ENCODE results near the gene UNC5A.

Gene UNC5A

DNA sequence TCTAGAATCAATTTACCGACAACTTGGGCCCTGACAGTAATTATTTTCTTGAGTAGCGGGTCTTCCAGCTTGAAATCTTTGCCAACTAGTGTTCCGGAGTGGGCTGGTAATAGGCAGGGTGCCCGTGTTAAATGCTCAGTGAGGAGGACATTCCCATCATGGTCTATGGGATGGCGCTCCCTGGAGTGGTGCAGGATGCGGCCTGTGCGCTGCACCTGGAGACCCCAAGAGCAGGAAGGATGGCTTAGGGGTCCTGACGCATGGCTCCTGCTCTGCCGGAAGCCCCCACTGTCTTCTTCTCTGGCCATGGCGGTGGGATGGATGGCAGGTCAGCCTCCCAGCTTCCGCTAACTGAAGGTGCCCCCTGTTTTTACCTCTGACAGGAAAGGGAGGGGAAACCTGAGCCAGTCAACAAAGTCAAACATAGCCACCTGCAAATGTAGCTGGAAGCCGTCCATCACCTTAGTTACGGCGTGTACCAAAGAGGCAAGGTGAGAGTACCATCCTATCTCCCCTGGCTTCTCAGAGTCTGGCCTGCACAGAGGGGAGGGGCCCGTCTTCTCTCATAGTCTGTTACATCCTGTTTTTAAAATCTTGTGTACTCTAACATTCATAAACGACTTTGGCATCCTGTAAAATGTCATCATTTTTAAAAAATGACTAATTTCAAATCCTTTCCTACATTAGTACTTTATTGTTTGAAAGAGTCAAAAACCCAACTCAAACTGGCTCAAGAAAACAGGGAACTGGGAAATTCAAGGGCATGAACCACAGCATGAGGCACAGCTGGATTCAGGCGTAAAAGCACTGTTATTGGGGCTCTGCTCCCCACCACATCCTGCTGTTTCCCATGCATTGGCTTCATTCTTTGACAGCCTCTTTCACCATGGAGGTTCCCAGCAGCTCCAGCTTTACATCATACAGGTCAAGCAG lies 28.5 kb upstream of the UNC5A start:
- no peak for DNase-seq

DNA sequence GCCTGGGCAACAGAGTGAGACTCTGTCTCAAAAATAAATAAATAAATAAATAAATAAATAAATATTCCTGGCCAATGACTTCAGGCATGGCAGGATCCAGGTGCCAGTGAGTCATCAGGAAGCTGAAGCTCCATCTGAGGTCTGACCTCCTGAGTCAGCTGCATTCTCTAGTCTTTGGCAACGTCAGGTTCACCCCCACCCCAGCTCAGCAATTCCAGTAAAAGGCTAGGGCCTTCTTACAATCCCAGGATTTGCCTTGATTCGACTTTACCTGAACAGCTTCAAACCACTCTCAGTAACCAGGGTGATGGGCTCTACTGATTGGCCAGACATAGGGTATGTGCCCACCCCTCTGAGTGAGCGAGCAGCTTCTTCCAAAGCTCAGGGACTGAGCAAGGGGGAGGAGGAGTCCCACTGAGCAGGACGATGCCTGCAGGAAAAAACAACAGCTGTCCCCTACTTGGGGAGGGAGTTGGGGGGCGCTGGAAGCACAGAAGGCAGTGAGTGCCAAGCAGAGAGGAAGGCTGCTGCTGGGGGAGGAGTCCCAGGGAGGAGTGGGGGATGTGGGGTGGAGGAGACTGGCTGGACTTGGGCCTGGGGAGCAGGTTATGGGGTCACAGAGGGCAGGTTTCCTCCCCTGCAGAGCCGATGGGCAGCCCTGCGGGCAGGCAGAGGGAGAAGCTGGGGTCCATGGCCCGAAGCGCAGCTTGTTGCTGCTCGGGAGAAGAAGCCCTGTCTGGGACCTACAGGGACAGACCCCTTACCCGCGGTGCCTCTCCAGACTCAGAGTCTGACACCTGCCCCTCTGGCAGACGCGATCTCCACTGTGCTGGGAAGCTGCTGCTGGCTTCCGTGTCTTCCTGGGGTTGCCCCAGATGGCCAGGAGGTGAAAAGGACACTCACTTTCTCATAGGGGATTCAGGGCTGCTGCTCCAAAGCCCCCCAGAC lies 25.9 kb upstream of the UNC5A start:
- DNase-seq: peak; percentile 40

DNA sequence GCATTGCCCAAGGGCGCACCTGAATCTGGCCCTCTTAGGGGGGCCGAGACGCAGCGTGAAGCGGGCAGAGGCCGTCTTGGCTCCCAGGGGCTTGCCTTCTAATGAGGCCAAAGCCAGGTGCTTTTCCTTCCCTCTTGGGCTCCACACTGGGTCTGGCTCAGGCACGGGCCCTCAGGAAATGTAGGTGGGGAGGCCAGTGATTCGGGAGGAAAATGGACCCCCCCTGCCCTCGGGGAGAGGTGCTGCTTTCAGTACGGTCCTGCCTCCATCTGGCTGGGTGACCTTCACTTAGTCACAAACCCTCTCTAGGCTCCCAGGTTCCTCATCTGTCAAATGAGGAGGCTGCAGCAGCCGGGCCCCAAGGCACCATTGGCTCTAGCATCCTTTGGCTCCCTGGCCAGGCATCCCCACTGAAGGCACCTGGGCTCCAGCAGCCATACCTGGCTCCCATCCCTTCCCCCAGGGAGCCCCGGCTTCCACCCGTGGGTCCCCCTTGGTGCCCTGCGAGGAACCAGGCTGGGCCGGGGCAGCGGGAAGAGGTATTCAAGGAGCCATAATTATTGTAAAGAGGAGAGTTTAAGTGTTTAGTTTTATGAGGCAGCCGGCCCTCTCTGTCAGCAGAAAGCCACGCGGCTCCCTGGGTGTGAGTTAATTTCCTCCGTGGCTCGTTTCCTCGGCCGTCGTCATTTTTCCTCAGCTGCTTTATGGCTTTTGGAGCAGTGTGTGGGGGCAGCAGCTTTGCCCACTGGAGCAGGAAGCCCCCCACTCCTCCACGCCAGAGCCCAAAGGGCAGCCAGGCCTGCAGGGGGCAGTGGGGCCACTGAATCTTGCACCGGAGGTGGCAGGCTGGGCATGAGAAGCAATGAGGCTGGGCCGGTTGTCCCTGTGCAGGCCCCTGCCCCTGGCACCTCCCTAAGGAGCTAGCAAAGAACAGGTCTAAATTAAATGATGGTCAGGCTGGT lies 24.9 kb upstream of the UNC5A start:
- DNase-seq: no peak

DNA sequence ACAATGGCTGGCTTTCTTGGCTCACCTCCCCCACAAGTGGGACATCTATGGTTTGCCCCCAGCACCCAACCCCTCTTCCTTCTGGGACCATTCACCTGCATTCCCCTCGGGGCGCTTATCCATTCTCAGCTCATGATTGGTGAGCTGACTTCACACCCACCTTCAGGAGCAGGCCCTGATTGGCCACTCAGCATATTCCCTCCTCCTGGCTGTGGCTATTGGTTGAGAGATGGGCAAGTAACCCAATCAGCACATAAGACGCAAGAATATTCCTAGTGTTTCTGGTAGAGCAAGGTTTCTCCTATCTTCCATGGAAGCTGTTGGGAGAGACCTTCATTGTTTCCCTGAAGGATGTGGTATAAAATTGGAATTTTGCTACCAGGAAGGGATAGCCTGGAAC lies 22.7 kb upstream of the UNC5A start:
- no peak for DNase-seq

DNA sequence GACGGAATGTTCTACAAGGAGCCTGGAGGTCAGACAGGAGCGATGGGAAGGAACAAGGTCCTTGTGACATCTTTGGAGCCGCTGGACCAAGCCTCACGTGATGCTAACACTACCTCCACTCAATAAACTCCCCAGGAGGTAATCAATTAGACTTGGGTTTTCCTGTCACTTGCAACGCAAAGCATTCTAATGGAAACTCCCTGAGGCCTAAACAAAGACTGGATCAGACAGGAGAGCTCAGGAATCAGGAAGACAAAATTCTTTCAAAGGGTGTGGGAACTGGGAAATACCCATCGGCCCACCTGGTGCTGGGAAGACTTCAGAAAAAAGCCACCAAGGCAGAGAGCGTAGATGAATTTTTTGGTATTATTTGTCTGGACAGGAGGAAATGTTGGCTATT lies 22.3 kb upstream of the UNC5A start:
- no peak for DNase-seq

DNA sequence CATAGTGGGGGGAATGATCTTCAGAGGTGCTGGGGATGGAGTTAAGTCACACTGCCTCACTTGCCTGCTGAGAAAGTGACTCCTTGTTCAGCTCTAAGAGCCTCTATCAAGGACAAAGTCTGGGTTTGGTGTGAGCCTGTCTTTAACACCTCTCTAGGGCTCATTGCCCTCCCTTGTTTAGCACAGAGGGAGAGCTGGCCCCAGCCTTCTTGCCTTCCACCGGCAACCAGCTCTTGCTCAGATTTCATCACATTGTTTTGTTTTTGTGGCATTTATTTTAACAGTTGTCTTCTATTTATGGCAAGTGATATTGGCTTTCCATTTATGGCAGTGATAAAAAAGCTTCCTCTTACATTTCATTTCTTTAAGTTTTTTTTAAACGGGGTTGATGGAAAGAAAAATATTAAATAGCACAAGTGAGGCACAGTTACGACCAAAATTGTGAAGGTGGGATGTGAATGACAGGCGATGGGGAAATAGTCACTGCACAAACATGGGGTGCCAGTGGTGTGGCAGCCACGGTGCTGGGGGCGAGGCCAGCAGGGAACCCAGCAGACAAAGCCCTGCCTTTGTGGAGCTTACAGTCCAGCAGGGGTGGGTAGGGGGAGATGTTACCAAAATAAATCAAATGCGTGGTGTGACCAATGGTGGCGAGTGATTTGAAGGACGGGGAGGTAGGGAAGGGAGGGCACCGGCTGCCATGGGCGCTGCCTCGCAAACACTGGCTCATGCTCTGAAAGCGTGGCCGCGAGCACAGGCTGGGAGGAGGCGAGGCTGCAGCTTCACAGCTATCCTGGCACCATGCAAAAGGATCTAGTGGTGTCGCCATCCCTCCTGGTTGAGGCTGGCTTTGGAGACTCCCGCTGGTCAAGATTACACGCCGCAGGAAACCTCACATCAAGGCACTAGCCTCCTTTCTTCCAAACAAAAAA lies 21.2 kb upstream of the UNC5A start:
- DNase-seq: no peak

DNA sequence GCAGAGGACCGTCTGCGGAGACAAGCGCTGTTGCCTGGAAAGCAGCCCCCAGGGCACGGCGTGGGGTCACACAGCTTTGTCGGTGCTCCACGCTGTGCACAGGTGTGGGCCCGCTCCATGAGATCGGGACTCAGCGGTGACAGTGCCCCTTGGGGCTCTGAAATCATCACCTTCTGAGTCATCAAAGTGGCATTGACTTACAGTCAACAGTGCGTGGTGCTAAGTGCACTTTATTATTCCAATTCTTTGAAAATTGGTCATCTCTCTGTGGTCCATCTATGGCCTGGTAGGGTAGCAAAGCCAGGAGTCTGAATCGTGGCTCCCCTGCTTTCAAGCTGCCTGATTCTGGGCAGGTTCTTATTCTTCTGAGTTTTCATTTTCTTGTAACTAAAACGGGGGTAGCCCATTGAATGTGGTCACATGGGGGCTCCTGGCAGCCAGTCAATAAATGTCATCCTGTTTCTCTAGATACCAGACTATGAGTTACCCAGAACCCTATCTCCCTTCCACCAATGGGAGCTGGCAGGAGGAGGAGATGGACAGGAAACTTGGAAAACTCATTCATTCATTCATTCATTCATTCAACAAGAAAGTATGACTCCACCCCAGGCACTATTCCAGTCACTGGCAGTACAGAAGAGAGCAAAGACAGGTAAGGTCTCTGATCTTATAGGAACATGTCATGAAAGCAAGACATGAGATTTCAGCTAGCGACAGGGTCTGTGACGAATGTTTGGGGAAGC lies 20.3 kb upstream of the UNC5A start:
- no peak for DNase-seq

DNA sequence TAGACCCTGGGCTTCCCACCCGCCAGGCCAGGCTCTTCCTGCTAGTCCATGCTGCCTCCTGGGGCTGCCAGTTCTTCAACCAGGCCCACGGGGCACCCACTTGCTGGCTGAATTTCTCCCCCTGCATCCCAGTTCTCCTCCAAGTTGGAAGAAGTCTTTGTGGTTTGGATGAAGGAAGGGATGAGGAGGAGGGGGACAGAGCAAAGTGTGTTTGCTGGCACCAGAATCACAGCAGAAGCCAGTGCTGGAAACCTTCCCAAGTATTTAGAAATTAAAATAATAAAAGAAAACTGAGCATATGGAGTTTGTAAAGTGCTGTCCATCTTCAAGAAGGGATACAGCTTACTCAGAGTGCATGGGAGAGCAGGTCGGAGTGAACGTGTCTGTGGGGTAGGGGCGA lies 19.4 kb upstream of the UNC5A start:
- DNase-seq: no peak

DNA sequence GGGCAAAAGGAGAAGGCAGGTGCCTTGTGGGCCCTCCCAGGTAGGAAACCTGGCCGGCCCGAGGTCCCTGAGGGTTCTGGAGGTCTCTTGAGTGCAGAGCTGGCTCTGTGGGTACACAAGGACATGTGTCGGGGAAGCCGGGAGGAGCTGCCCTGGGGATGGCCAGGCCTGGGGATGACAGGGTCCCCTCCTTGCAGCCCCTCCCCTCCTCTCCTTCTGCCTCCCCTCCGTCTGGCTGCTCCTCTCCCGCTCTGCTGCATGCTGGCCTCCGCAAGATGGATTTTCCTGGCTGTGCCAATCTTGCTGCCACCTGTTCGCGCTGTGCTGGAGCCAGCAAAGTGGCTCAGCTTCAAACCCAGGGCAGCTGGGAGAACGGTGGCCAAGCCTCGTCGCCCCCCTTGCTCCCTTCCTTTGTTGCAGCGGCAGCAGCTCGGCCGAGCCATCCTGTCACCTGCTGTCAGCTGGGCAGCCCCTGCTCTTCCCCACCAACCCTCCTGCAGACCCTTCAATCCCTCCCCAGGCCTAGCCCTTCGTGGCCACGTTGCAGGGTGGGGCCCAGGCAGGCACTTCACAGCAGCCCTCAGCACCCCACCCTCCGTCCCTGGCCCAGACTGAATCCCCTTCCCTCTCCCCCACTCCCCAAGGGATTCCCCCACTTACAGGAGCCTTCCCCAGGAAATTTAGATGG lies 17.6 kb upstream of the UNC5A start:
- peak; percentile 63 for DNase-seq

DNA sequence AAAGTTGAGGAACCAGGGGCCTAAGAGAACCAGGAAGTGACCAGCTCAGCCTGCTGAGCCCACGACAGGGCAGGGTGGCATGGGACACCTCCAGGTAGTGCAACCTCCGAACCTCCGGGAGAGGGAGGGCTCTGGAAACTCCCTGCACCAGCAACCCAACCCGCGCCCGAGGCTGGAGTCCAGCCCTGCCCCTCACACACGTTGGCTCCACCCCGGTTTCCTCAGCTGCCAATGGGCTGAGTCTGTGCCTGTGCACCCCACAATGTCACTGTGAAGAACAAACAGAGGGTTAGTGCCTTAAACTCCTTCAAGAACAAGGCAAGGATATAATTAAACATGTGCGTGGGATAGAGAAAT lies 17.0 kb upstream of the UNC5A start:
- no peak for DNase-seq

DNA sequence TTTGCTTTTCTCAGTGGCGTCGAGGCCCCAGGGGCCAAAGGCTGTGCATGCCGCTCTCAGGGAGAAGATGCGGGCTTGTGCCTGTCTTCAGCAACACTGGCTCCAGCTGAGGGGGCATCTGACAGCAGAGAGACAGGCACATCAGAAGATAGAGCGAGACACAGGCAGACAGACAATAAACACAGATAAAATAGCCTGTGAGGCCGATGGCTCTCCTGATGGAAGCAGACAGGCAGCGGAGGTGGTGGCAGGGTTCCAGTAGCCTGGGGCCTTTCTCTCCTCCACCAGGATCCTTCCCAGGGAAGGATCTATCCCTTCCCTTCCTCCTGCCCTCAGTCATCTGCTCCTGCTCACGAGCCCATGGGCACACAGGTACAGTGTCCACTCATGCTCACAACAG lies 16.6 kb upstream of the UNC5A start:
- DNase-seq: no peak

DNA sequence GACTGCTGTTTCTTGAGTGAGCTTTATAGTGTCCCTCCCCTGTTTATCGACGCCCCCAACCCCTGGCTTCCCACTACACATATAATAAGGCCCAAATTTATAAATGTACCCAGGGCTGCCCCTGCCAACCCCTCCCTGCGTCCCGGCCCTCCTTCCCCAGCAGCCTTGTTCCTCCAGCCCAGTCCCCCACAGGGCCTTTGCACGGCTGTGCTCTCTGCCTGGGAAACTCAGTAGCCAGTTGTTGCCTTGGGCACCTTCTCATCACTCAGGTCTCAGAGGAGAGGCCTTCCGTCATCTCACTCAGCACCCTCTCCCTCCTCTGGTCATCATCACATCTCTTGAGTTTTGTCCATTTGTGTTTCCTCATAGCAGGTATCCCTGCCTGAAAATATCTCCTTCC lies 15.8 kb upstream of the UNC5A start:
- DNase-seq: no peak

DNA sequence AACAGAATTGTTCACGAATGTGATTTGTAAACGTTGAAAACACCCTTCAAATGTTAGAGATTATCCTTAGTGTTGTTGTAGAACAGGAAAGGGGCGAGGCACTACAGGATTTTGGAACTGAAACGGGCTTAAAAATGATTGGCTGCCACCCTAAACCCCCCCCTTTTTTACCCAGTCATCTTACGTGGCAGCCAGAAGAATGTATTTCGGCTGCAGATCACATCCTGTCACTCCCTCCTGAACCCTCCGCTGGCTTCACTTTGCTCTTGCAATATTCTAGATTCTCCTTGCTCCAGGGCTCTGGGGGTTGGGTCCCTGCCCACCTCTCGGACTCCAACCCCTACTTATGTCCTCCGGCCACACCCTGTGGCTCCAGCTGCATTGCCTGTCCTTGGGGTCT lies 13.9 kb upstream of the UNC5A start:
- no peak for DNase-seq

DNA sequence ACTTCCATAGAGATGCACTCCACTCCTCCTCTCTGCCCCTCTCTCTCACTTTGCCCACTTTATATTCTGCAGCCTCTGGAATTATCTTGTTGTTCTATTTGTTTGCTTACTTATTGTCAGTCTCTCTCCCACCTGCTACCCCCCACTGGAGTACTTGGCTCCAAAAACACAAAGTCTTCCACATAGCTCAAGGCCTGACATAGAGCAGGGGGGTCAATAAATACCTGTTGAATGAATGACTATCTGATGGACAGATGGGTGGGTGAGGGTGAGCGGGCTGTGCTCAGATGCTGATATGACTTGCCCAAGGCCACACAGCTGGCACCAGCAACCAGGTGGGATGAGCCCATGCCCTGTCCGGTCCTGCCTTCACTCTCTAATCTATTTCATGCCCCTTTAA lies 13.4 kb upstream of the UNC5A start:
- no peak for DNase-seq

DNA sequence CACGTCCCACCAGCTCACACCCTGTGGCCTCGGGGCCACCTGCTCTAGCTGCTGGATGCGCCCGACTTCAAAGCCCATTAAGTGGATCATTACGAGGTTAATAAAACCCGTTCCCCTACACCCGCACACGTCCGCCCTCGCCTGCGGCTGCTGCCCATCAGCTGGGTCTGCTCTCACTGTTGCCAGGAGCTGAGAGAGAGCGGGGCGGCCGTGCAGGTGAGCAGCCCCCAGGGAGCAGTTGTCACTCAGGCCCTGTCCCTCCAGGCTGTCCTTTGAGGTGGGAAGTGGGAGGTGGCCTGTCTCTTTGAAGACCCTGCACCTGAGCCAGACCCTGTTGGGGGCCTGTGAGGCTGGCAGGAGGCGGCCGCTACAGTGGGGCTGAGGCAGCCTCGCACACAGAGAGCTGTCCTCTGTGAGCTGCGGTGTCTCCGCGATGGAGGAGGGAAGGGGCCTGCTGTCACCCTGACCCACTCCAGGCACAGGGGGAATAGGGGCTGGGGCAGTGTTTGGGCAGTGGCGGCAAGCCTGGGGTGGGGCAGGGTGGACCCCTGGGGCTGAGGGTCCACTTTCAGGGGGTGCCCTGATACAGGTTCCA lies 12.8 kb upstream of the UNC5A start:
- DNase-seq: no peak

DNA sequence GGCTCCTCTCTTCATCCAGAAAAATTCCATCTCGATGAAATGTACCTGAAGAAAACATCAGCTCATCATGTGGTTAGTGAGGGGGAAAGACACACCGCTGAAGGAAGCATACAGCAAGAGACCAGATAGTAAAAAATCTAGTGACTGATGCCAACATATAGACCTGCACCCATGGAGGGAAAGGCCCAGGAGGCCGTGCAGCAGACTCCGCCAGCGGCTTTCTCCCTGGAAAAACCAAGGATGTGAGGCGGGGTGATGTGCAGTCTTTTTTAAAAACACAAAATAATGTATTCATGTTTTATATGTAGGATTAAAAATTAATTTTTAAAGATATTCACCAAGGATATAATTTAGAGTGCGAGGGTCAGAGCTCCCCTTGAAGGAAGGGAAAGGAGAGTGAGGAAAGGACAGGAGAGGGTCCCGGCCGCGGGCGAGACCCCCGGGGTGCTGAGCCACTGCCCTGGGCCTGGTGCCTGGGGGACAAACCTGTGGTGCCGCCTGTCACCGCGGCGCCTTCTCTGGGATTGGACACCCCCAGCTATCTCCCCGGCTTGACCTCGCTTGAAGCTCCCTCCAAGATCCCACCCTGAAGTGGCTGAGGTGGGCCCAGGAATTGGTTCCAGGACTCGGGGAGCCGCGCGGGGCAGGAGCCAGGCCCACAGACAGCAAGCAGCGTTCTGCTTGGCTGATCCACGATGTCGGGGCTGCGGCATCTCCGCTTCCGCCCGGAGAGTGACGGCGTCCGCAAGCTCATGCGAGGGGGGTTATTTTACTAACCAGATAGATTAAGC lies 12.1 kb upstream of the UNC5A start:
- no peak for DNase-seq

DNA sequence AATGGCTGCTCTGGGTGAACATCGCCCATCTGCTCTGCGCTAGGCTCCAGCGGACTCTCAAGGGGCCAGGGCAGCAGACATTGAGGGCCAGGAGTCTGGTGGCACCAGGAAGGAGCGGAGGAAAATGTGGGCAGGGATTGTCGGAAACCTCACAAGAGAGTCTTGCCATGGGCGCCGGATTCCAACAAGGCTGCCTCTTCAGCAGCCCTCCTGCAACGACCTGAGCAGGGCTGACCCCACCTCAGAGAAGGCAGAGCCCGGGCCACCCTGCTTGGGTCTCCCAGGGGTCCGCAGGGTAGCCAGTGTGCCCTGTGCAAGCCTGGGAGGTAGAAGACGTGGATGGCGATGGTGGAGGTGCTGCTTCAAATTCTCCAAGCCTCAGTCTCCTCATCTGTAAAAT lies 11.4 kb upstream of the UNC5A start:
- DNase-seq: no peak

DNA sequence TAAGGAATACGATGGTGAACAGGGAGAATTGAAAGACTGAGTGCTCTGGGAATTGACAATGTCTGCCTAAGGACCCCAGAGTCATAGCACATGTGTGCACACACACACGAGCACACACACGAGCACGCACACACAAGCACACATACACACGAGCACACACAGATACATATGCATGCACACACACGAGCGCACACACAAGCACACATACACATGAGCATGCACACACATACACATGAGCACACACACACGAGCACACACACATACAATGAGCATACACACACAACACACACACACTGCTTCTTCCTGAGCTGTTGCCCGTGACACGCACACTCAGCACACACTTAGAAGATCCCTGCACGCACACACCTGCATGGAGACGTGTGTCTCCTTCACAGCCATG lies 10.9 kb upstream of the UNC5A start:
- no peak for DNase-seq

DNA sequence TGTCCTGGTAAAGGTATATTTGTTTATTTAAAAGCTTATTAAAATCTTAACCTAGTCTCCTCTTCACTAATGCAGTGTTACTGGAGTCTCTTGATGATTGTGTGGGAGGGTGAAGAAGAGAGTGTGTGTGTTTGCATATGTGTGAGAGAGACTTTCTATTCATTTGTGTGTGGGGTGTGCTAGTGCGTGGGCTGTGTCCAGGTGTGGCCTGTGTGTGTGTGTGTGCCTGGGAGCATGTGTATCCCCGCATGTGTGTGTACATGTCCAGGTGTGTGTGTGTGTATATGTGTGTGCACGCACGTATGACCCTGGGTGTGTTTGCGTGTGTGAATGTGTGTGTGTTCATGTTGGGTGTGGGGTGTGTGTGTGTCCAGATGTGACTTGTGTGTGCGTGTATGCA lies 10.3 kb upstream of the UNC5A start:
- DNase-seq: no peak
